ENCODE measurements around the gene CHMP2A. TPM values are rescaled to one million over a fixed set of nuclear protein-coding genes. Genes with fewer than 3 reads are reported as not detected.

Gene CHMP2A
- total and polyA plus RNA-seq, 2 of the 13 experiments (the other 11 are each of a cell fraction or from before 2014, with no cell fraction given) = 49.7 to 55.0 TPM

GRCh38 chr19:58511353-58512208 is 43.3 kb downstream of the CHMP2A start, which contains the start of gene SLC27A5 (continued):
- TF ChIP-seq CREB3 (CRISPR knock-in tag; IDR thresholded peaks at IDR 0.05) (no peak), USF2 (IDR thresholded peaks at IDR 0.05; ENCODE audit: low read depth, low read length) (no peak), USF2 (CRISPR knock-in tag; IDR thresholded peaks at IDR 0.05; ENCODE audit: borderline replicate concordance) (no peak), RERE (CRISPR knock-in tag; IDR thresholded peaks at IDR 0.05; ENCODE audit: low read depth) (no peak), SP140L (CRISPR knock-in tag; IDR thresholded peaks at IDR 0.05; ENCODE audit: borderline replicate concordance) (no peak), TMF1 (CRISPR knock-in tag; IDR thresholded peaks at IDR 0.05; ENCODE audit: low read depth) (no peak), FIP1L1 (IDR thresholded peaks at IDR 0.05; ENCODE audit: borderline replicate concordance, insufficient read depth, low read depth, low read length) (no peak), ELF3 (CRISPR knock-in tag; IDR thresholded peaks at IDR 0.05) (no peak; the same call in 1 of the 2 replicates), MAFF (IDR thresholded peaks at IDR 0.05; ENCODE audit: low read depth, low read length) (no peak), TRIM24 (CRISPR knock-in tag; IDR thresholded peaks at IDR 0.05) (no peak), ZNF709 (CRISPR knock-in tag; IDR thresholded peaks at IDR 0.05) (no peak), WIZ (CRISPR knock-in tag; IDR thresholded peaks at IDR 0.05) (0 out of 2 replicates have a peak, but pooled peaks have one; percentile 49)
- TF ChIP-seq, protein P1, sequence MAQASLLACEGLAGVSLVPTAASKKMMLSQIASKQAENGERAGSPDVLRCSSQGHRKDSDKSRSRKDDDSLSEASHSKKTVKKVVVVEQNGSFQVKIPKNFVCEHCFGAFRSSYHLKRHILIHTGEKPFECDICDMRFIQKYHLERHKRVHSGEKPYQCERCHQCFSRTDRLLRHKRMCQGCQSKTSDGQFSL (CRISPR knock-in tag; IDR thresholded peaks at IDR 0.05) = no peak; the same call in 1 of the 2 replicates
- TF ChIP-seq, protein P2, sequence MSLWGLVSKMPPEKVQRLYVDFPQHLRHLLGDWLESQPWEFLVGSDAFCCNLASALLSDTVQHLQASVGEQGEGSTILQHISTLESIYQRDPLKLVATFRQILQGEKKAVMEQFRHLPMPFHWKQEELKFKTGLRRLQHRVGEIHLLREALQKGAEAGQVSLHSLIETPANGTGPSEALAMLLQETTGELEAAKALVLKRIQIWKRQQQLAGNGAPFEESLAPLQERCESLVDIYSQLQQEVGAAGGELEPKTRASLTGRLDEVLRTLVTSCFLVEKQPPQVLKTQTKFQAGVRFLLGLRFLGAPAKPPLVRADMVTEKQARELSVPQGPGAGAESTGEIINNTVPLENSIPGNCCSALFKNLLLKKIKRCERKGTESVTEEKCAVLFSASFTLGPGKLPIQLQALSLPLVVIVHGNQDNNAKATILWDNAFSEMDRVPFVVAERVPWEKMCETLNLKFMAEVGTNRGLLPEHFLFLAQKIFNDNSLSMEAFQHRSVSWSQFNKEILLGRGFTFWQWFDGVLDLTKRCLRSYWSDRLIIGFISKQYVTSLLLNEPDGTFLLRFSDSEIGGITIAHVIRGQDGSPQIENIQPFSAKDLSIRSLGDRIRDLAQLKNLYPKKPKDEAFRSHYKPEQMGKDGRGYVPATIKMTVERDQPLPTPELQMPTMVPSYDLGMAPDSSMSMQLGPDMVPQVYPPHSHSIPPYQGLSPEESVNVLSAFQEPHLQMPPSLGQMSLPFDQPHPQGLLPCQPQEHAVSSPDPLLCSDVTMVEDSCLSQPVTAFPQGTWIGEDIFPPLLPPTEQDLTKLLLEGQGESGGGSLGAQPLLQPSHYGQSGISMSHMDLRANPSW (CRISPR knock-in tag; IDR thresholded peaks at IDR 0.05; ENCODE audit: borderline replicate concordance) = no peak
- TF ChIP-seq, protein P3, sequence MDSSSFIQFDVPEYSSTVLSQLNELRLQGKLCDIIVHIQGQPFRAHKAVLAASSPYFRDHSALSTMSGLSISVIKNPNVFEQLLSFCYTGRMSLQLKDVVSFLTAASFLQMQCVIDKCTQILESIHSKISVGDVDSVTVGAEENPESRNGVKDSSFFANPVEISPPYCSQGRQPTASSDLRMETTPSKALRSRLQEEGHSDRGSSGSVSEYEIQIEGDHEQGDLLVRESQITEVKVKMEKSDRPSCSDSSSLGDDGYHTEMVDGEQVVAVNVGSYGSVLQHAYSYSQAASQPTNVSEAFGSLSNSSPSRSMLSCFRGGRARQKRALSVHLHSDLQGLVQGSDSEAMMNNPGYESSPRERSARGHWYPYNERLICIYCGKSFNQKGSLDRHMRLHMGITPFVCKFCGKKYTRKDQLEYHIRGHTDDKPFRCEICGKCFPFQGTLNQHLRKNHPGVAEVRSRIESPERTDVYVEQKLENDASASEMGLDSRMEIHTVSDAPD (CRISPR knock-in tag; IDR thresholded peaks at IDR 0.05) = no peak
